Esophagus squamous epithelium (tissue), 4 donors: Measurements from ENCODE around the gene MRPS15.

Experiments used
- POLR2A ChIP-seq, 4 donors: fragments of 450-650 bp; IDR thresholded peaks; one replicate each; pipeline ENCODE4 v1.6.1; 2017; ENCODE audit warnings: antibody characterized with exemption in 4 of 4, mild to moderate bottlenecking in 4 of 4, moderate library complexity in 3 of 4
- TF ChIP-seq, protein P1 (sequence below), 6 experiments: fragments of 450-650 bp in 4 of 6; fragments of 200-600 bp in 2 of 6; sonication (generic) in 2 of 6; IDR thresholded peaks; one replicate each; pipeline ENCODE4 v1.5.1; 2016 to 2019; ENCODE audit warnings: antibody characterized with exemption in 6 of 6, mild to moderate bottlenecking in 4 of 6, moderate library complexity in 4 of 6

DNA sequence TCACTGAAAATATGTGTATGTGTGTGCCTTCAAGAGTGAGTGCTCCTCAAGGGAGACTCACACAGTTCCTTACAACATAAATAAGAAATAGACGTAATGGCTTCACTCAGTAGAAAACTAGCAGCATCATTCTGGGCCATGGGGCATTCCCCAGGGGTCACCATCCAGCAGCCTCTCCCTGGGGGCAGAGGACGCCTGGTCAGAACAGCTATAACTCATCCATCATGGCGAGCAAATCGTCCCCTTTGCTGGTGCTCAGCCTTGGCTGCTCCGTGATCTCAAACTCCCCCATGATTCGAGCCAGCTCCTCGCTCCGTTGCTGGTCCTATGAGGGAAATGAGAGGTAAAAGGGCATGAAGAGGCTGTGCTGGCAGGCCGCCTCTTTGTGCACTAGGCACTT is 46.3 kb downstream of the MRPS15 start:
- TF ChIP-seq POLR2A (IDR thresholded peaks at IDR 0.05): no peak
- TF ChIP-seq, protein P1, sequence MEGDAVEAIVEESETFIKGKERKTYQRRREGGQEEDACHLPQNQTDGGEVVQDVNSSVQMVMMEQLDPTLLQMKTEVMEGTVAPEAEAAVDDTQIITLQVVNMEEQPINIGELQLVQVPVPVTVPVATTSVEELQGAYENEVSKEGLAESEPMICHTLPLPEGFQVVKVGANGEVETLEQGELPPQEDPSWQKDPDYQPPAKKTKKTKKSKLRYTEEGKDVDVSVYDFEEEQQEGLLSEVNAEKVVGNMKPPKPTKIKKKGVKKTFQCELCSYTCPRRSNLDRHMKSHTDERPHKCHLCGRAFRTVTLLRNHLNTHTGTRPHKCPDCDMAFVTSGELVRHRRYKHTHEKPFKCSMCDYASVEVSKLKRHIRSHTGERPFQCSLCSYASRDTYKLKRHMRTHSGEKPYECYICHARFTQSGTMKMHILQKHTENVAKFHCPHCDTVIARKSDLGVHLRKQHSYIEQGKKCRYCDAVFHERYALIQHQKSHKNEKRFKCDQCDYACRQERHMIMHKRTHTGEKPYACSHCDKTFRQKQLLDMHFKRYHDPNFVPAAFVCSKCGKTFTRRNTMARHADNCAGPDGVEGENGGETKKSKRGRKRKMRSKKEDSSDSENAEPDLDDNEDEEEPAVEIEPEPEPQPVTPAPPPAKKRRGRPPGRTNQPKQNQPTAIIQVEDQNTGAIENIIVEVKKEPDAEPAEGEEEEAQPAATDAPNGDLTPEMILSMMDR (IDR thresholded peaks at IDR 0.05): no peak
